SK-N-SH (cell line): ENCODE data around the gene STX2.

Experiments used
- CTCF ChIP-seq: fragments of 200-600 bp; sonication (generic); IDR thresholded peaks from 2 replicates; pipeline ENCODE4 v1.6.1; 2017; ENCODE audit warnings: antibody characterized with exemption, mild to moderate bottlenecking, moderate library complexity
- ELF1 ChIP-seq: IDR thresholded peaks from 2 replicates; pipeline ENCODE4 v1.4.0; 2012
- FOXM1 ChIP-seq: IDR thresholded peaks from 2 replicates; pipeline ENCODE4 v1.4.0; 2012; ENCODE audit warnings: low read depth, mild to moderate bottlenecking
- GABPA ChIP-seq: IDR thresholded peaks from 2 replicates; pipeline ENCODE4 v1.4.0; 2012; ENCODE audit warnings: low read depth, mild to moderate bottlenecking
- POLR2AphosphoS5 ChIP-seq: IDR thresholded peaks from 2 replicates; pipeline ENCODE4 v1.6.1; 2012; ENCODE audit warnings: low read depth, low read length
- RAD21 ChIP-seq: IDR thresholded peaks from 2 replicates; pipeline ENCODE4 v1.6.1; 2012; ENCODE audit warnings: mild to moderate bottlenecking, low read length
- RCOR1 ChIP-seq: fragments of 150-350 bp; IDR thresholded peaks from 2 replicates; pipeline ENCODE4 v1.6.1; 2017; ENCODE audit warnings: antibody characterized with exemption, low read length
- RXRA ChIP-seq: IDR thresholded peaks from 2 replicates; pipeline ENCODE4 v1.4.0; 2012; ENCODE audit warnings: low read depth, mild to moderate bottlenecking, borderline replicate concordance
- SMC3 ChIP-seq: IDR thresholded peaks from 2 replicates; pipeline ENCODE4 v1.6.1; 2012; ENCODE audit warnings: low read depth, low read length, improper control_type of control experiment
- ZBTB33 ChIP-seq: IDR thresholded peaks from 2 replicates; pipeline ENCODE4 v1.4.0; 2012; ENCODE audit warnings: low read depth, borderline replicate concordance
- TF ChIP-seq, protein P1 (sequence below): IDR thresholded peaks from 2 replicates; pipeline ENCODE4 v1.6.1; 2012; ENCODE audit warnings: mild to moderate bottlenecking, low read depth, low read length, moderate library complexity

DNA sequence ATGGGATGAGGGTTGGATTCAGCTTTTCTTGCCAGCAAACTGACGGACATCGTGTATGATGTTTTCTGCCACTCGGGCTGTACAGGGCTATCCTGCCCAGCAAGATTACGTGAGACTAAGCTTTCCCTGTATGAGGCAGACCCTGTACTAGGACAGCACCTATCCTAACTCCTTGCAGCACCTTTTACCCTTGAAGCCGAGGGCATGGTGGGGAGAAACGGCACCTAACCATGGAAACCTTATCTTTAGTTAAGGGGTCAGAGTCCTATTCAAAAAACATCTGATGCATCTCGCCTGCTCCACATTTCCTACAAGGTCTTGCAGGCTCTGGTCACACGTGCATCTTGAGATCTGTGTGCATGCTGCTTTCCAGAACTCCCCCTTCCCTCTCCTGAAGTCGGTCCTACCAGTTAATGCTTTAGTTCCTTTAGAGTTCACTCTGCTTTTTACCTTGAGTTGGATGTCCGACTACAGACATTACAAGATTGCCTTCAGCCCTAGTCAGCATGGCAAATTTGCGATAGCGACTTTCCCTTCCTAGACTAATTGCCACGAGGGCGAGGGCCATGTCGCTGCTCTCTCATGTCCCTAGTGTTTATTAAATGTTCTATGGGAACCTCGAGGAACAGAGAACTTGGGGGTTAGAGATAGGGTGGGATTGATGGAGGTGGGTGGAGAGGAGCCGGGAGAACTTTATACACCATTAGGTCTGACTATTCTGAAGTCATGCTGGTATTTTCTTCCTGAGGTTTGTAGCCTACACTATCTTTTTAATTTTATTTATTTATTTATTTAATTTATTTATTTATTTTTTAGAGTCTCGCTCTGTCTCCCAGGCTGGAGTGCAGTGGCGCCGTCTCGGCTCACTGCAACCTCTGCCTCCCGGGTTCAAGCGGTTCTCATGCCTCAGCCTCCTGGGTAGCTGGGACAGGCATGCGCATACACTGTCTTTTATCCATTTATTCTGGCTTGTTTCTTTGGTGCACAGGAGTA lies 39.4 kb upstream of the STX2 start:
- no peak for TF ChIP-seq CTCF
- TF ChIP-seq POLR2AphosphoS5: 0 out of 2 replicates have a peak, but pooled peaks have one; percentile 13
- no peak for TF ChIP-seq RXRA
- TF ChIP-seq, protein P1, sequence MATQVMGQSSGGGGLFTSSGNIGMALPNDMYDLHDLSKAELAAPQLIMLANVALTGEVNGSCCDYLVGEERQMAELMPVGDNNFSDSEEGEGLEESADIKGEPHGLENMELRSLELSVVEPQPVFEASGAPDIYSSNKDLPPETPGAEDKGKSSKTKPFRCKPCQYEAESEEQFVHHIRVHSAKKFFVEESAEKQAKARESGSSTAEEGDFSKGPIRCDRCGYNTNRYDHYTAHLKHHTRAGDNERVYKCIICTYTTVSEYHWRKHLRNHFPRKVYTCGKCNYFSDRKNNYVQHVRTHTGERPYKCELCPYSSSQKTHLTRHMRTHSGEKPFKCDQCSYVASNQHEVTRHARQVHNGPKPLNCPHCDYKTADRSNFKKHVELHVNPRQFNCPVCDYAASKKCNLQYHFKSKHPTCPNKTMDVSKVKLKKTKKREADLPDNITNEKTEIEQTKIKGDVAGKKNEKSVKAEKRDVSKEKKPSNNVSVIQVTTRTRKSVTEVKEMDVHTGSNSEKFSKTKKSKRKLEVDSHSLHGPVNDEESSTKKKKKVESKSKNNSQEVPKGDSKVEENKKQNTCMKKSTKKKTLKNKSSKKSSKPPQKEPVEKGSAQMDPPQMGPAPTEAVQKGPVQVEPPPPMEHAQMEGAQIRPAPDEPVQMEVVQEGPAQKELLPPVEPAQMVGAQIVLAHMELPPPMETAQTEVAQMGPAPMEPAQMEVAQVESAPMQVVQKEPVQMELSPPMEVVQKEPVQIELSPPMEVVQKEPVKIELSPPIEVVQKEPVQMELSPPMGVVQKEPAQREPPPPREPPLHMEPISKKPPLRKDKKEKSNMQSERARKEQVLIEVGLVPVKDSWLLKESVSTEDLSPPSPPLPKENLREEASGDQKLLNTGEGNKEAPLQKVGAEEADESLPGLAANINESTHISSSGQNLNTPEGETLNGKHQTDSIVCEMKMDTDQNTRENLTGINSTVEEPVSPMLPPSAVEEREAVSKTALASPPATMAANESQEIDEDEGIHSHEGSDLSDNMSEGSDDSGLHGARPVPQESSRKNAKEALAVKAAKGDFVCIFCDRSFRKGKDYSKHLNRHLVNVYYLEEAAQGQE: no peak
- TF ChIP-seq RCOR1: no peak
- no peak for TF ChIP-seq SMC3
- no peak for TF ChIP-seq ELF1
- no peak for TF ChIP-seq RAD21
- no peak for TF ChIP-seq ZBTB33
- TF ChIP-seq GABPA: no peak
- no peak for TF ChIP-seq FOXM1
